ENCODE data around the gene CA6. TPM values are rescaled to one million over a fixed set of nuclear protein-coding genes. Genes with fewer than 3 reads are reported as not detected.
"Not testable (repeated sequence)": the region's sequence is repeated elsewhere in the genome, so short reads cannot be mapped to it uniquely, and the experiment has no call there.

The CA6 gene
- total RNA-seq, 2 donors from 2014 or later = 0.78 to 2.2 TPM

DNA sequence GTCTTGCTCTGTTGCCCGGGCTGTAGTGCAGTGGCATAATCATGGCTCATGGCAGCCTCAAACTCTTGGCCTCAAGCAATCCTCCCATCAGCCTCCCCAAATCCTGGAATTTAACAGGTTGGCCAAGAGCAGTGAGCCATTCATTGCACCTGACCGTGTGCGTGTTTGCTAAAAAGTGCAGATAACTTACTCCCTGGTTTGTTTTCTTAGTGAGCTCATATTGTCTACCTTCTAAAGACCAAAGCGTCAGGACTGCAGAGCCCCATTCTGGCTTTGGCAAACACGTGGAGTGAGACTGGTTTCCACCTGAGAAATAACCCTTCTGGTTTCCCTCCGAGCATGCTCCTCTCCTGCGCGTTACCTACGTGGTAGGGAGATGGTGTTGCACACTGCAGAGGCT, 32.2 kb upstream of the CA6 start:
- ATAC-seq (replicated peaks) = no peak
- H3K36me3 Mint-ChIP-seq (ENCODE audit: low read depth) = no peaks in the 10 kb centered on the region
- H3K4me1 Mint-ChIP-seq = peaks cover 10% of the 10 kb centered on the region
- no peaks in the 10 kb centered on the region for H3K9me3 Mint-ChIP-seq
- peaks cover 5% of the 10 kb centered on the region for H3K27me3 Mint-ChIP-seq
- H3K27ac Mint-ChIP-seq = no peak overlapping the region
- H3K4me3 Mint-ChIP-seq = no peak overlapping the region

DNA sequence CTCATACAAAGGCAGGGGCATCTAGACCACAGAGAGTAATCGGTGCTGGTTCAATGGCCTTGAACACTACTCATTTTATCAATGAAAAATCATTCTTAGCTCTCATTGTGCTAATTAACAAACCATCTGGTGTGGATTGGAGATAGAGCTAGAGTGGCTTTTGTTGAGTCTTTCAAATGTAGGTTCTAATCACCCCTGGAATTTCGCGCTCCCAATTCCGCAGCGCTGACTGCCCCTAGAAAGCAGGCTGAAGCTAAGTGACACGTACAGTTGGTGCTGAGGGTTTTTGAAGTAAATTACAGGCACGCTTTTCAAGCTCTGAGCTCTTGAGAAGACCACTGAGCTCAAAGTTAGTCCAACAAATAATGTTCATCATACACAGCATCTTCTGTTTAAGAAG, 31.2 kb upstream of the CA6 start:
- H3K4me3 Mint-ChIP-seq = no peak overlapping the region
- ATAC-seq (replicated peaks) = no peak
- H3K27ac Mint-ChIP-seq = no peak overlapping the region
- peaks cover 5% of the 10 kb centered on the region for H3K27me3 Mint-ChIP-seq
- no peaks in the 10 kb centered on the region for H3K36me3 Mint-ChIP-seq (ENCODE audit: low read depth)
- no peaks in the 10 kb centered on the region for H3K9me3 Mint-ChIP-seq
- H3K4me1 Mint-ChIP-seq = peaks cover 10% of the 10 kb centered on the region

DNA sequence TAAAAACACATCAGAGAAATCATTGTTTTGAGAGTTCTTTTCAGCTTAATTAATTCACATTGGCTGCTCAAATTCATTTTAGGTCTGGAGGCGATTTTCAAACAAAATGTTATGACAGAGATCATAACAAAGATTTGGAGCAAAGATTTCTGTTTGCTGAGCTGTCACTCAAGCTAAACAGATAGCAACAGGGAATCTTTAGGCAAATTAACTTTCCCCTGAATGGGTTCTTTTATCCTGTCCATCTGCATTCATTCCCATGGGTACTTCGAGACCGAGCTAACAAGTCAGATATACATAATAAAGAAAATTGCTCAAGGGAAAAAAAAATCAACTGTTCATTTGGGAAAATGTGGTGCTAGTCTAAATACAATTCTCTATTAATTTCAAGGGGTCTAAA, 30.2 kb upstream of the CA6 start:
- Mint-ChIP-seq H3K9me3 (no peaks in the 10 kb centered on the region), H3K4me1 (peaks cover 6% of the 10 kb centered on the region), H3K27me3 (peaks cover under 1% of the 10 kb centered on the region), H3K4me3 (no peak overlapping the region), H3K36me3 (ENCODE audit: low read depth) (no peaks in the 10 kb centered on the region), H3K27ac (no peak overlapping the region)
- no peak for ATAC-seq (replicated peaks)

DNA sequence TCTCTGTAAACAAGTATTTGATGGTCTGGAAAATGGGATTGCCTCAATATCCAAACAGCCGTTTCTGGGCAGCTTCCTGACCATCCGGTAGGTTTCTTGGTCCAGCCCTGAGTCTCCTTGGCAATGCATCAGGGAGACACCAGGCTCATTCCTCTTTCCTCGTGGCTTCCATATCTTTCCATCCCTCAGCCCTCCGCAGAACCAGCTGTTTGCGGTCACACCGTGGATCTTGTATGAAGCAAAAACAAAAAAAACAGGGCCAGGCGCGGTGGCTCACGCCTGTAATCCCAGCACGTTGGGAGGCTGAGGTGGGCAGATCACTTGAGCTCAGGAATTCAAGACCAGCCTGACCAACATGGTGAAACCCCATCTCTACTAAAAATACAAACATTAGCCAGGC, 28.1 kb upstream of the CA6 start:
- not testable (repeated sequence) for H3K4me3 Mint-ChIP-seq; H3K27me3 Mint-ChIP-seq; ATAC-seq (replicated peaks); H3K36me3 Mint-ChIP-seq (ENCODE audit: low read depth); H3K9me3 Mint-ChIP-seq
- Mint-ChIP-seq H3K4me1 (peaks cover 19% of the 10 kb centered on the region), H3K27ac (peak overlapping the region; percentile 66)

DNA sequence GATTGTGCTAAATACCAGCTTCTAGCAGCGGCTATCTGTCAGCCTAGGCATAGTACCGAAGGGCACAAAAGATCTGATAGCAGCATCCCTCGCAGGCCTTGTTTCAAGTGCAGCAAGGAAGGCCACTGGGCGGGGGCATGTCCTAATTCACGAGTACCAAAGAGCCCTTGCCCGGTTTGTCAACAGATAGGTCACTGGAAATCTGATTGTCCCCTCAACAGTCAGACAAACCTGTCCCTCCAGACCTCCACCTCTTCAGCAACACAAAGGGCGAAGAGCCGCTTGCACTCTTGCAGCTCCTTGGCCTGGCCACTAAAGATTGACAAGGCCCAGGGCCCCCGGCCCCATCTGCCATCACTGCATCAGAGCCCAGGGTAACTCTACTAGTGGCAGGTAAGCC, 22.7 kb upstream of the CA6 start:
- Mint-ChIP-seq H3K9me3 (peaks cover 4% of the 10 kb centered on the region), H3K27ac (no peak overlapping the region), H3K4me3 (no peak overlapping the region), H3K27me3 (no peaks in the 10 kb centered on the region), H3K4me1 (peaks cover 19% of the 10 kb centered on the region), H3K36me3 (ENCODE audit: low read depth) (no peaks in the 10 kb centered on the region)
- ATAC-seq (replicated peaks) = no peak

DNA sequence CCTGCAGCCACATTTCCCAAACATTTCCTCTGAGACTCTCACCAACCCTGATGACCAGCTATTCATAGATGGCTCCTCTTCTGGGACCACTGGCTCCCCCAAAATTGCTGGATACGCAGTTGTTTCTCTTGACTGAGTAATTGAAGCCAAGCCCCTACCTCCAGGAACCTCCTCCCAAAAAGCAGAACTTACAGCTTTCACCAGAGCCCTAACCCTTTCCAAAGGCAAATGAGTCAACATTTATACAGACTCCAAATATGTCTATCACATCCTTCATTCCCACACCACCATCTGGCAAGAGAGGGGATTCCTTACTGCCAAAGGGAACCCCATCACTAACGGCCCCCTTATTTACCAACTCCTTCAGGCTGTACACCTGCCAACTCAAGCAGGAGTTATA, 20.3 kb upstream of the CA6 start:
- Mint-ChIP-seq H3K27ac (no peak overlapping the region), H3K27me3 (no peaks in the 10 kb centered on the region), H3K9me3 (peaks cover 4% of the 10 kb centered on the region), H3K36me3 (ENCODE audit: low read depth) (no peaks in the 10 kb centered on the region), H3K4me1 (peaks cover 14% of the 10 kb centered on the region), H3K4me3 (no peak overlapping the region)
- ATAC-seq (replicated peaks) = no peak

DNA sequence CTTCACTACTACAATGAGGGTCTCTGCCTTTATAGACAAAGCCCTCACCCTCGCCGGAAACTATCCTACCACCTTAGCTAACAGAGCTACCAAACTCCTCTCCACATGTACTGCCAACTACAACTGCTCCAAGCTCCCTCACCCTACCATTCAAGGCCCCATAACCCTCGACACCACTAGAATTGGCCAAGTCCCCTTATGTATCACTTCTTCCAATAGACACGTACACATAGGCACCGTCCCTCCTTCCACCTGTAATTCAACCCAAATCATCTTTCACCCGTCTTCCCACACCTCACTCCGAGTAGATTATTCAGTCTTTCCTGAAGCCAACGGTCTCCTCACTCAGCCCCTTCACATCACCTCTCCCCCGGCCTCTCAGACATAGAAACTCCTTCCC, 19.7 kb upstream of the CA6 start:
- H3K9me3 Mint-ChIP-seq = peaks cover 4% of the 10 kb centered on the region
- no peak overlapping the region for H3K4me3 Mint-ChIP-seq
- no peaks in the 10 kb centered on the region for H3K27me3 Mint-ChIP-seq
- no peak overlapping the region for H3K27ac Mint-ChIP-seq
- ATAC-seq (replicated peaks) = no peak
- H3K36me3 Mint-ChIP-seq (ENCODE audit: low read depth) = no peaks in the 10 kb centered on the region
- peaks cover 12% of the 10 kb centered on the region for H3K4me1 Mint-ChIP-seq

DNA sequence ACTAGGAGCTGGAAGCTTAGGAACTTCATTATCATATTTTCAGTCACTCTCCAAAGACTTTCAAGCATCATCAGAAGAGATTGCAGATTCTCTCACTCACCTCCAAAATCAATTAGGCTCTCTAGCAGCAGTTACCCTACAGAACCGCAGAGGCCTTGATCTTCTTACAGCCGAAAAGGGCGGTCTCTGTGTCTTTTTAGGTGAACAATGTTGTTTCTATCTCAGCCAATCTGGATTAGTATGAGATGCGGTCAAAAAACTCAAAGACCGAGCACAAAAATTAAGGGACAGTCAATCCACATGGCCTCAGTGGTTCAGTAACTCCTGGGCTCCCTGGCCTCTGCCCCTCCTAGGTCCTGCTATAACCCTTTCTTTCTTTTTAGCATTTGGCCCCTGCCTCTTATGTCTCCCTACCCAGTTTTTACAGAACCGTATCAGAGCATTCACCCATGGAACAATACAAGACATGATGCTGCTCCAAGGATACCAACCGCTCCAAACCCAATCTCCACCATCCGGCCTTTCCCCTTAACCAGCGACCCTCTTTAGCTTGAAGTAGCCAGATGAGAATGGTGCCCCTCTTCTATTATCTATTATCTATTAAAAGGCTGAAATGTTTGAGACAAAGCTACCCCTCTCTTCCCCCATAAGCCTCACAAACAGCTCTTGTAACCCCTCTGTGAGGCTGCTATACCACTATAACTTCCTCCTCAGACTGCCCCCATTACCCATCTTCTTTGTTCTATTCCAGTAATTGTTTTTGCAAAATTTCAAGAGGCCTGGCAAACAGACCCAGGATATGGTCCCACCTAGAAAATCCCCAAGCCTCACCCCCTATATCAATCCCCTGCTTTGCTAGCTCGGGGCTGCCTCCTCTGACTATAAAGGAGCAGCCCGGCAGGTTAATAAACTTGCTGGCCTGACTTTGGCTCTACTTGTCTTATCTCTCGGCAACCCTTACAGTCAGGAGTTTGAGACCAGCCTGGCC, 18.7 kb upstream of the CA6 start:
- no peaks in the 10 kb centered on the region for H3K36me3 Mint-ChIP-seq (ENCODE audit: low read depth)
- H3K9me3 Mint-ChIP-seq = peaks cover 4% of the 10 kb centered on the region
- H3K4me1 Mint-ChIP-seq = peaks cover 2% of the 10 kb centered on the region
- no peaks in the 10 kb centered on the region for H3K27me3 Mint-ChIP-seq
- no peak overlapping the region for H3K4me3 Mint-ChIP-seq
- no peak overlapping the region for H3K27ac Mint-ChIP-seq
- ATAC-seq (replicated peaks) = no peak

DNA sequence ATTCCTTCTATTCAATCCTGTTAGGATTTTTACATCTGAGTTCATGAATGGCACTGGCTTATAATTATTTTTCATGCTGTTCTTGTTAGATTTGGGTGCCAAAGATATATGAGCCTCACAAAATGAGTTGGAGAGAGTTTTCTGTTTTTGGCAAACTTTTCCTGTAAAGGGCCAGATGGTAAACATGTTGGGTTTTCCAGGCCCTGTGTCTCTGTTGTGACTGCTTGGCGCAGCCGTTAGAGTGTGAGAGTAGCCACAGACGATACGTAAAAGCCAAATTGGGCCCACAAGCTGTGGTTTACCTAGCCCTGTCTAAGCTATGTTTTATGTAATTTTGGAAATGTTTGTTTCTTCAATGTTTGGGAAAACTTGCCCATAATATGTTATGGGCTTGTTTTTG, 15.6 kb upstream of the CA6 start:
- H3K27me3 Mint-ChIP-seq = no peaks in the 10 kb centered on the region
- no peak overlapping the region for H3K4me3 Mint-ChIP-seq
- no peaks in the 10 kb centered on the region for H3K36me3 Mint-ChIP-seq (ENCODE audit: low read depth)
- no peak overlapping the region for H3K27ac Mint-ChIP-seq
- H3K4me1 Mint-ChIP-seq = no peaks in the 10 kb centered on the region
- H3K9me3 Mint-ChIP-seq = no peaks in the 10 kb centered on the region
- ATAC-seq (replicated peaks) = no peak

DNA sequence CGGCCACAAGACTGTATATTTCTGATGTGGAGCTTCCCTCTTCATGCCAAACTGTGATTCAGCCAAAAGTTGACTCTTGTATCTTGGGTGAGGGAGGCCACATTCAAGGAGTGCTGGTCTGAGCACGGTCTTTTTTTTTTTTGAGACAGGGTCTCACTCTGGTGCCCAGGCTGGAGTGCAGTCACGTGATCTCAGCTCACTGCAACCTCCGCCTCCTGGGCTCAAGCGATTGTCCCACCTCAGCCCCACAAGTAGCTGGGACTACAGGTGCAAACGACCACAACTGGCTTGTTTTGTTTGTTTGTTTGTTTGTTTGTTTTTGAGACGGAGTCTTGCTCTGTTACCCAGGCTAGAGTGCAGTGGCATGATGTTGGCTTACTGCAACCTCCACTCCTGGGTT, 8.6 kb upstream of the CA6 start:
- ATAC-seq (replicated peaks); H3K27me3 Mint-ChIP-seq; H3K9me3 Mint-ChIP-seq; H3K4me3 Mint-ChIP-seq; H3K27ac Mint-ChIP-seq; H3K36me3 Mint-ChIP-seq (ENCODE audit: low read depth): not testable (repeated sequence)
- peaks cover 32% of the 10 kb centered on the region for H3K4me1 Mint-ChIP-seq

DNA sequence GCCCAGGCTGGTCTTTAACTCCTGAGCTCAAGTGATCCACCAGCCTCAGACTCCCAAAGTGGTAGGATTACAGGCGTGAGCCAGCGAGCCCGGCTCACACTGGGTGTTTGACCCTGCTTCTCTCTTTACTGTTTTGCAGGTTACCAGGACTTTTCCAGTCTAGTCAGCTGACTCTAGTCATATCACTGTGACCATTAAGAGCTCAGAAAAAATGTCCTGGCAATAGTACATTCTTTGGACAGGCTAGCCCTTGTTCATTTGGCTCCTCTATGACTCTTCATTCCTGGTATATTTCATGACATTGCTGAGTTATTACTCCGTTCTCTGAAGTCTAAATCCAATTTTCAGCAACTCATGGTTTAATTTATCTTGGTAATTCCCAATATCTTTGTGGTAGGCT, 8.0 kb upstream of the CA6 start:
- no peaks in the 10 kb centered on the region for H3K36me3 Mint-ChIP-seq (ENCODE audit: low read depth)
- peaks cover 32% of the 10 kb centered on the region for H3K4me1 Mint-ChIP-seq
- no peaks in the 10 kb centered on the region for H3K27me3 Mint-ChIP-seq
- peak overlapping the region; percentile 77 for H3K27ac Mint-ChIP-seq
- ATAC-seq (replicated peaks) = no peak
- H3K9me3 Mint-ChIP-seq = no peaks in the 10 kb centered on the region
- H3K4me3 Mint-ChIP-seq = peak overlapping the region; percentile 13

DNA sequence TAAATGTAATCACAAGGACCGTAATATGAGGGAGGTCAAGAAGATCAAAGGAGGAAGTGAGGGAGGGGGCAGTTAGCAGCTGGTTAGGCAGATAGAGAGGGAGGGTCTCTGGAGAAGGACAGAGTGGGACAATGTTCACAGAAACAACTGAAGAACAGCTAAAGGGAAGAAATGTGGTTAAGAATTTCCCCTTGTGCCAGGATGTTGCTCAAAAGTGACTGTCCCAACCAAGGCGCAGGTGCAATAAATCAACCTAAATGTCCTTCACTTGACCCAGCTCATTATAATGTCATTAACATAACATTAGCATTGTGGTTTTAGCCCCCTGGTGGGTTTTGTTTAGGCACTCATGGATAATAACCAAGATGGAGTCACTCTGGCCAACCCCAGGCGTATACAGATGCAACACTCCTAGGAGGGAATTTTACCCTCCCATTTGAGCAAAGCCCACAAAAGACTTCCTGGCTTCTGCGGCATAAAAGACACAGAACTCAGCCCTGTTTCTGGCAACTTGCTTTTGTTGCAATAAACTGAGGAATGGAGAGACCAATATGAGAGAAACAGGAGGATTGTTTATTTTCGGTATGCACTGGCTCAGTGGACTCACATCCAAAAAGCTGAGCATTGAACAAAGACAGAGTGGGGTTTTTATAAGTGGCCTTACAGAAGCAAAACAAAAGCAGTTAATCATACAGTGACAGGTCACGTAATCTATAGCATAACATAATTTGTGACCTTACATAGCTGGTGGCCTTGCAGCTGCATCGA, 7.3 kb upstream of the CA6 start:
- peaks cover 32% of the 10 kb centered on the region for H3K4me1 Mint-ChIP-seq
- H3K27ac Mint-ChIP-seq = peak overlapping the region; percentile 77
- H3K36me3 Mint-ChIP-seq (ENCODE audit: low read depth) = no peaks in the 10 kb centered on the region
- no peaks in the 10 kb centered on the region for H3K9me3 Mint-ChIP-seq
- H3K27me3 Mint-ChIP-seq = no peaks in the 10 kb centered on the region
- ATAC-seq (replicated peaks) = peak; percentile 53
- H3K4me3 Mint-ChIP-seq = peak overlapping the region; percentile 13

DNA sequence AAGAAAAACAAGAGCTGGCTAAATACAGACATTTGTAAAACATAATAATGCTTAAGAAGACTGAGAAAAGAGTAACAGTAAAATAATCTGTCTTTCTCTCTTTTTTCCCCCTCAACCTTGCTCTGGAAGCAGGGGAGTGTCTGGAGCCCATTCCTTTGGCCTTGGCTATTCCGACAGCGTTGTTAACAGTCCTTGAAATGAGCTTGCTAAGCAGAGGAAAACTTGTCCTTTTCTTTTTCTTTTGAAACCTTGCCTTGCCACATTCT, 6.7 kb upstream of the CA6 start:
- no peaks in the 10 kb centered on the region for H3K9me3 Mint-ChIP-seq
- peak overlapping the region; percentile 13 for H3K4me3 Mint-ChIP-seq
- H3K4me1 Mint-ChIP-seq = peaks cover 32% of the 10 kb centered on the region
- H3K36me3 Mint-ChIP-seq (ENCODE audit: low read depth) = no peaks in the 10 kb centered on the region
- H3K27ac Mint-ChIP-seq = peak overlapping the region; percentile 77
- no peak for ATAC-seq (replicated peaks)
- H3K27me3 Mint-ChIP-seq = no peaks in the 10 kb centered on the region

DNA sequence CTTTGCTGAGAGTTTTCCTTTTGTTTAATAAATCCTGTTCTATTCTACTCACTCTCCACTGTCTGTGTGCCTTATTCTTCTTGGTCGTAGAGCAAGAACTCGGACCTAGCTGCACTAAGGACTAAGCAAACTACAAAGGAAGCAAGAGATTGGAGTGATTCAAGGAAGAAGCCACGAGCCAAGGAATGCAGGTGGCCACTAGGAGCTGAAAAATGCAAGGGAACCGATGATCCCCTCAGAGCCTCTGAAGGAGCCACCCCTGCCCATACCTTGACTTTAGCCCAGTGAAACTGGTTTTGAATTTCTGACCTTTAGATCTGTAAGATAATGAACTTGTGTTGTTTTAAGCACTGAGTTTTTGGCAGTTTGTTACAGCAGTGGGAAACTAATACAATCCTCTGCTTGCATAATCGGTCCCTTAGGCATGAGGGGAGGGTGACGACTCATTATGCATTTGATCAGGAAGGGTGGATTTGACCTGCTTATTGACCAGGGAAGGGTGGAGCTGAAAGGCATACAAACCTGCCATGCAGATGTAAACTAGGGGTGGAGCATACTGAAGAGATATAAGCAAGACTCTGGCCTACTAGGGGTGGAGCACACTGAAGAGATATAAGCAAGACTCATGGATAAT, 6.2 kb upstream of the CA6 start:
- peak overlapping the region; percentile 13 for H3K4me3 Mint-ChIP-seq
- peak; percentile 37 for ATAC-seq (replicated peaks)
- no peaks in the 10 kb centered on the region for H3K9me3 Mint-ChIP-seq
- peak overlapping the region; percentile 8 for H3K27ac Mint-ChIP-seq
- H3K4me1 Mint-ChIP-seq = peaks cover 32% of the 10 kb centered on the region
- no peaks in the 10 kb centered on the region for H3K27me3 Mint-ChIP-seq
- no peaks in the 10 kb centered on the region for H3K36me3 Mint-ChIP-seq (ENCODE audit: low read depth)

DNA sequence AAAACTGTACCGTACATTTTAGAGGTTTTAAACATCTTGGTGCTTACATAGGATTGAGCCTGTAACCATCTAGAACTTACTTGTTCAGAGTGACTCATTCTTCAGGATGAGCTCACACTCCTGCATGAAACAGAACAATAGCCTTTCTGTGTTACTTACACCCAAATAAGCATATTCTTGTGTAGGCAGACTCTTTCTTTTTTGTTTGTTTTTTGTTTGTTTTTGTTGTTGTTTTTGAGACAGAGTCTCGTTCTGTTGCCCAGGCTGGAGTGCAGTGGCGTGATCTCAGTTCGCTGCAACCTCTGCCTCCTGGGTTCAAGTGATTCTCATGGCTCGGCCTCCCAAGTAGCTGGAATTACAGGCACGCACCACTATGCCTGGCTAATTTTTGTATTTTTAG, 3.8 kb upstream of the CA6 start:
- Mint-ChIP-seq H3K4me3 (peak overlapping the region; percentile 41), H3K4me1 (peaks cover 42% of the 10 kb centered on the region)
- peak; percentile 78 for ATAC-seq (replicated peaks)

More for the DNA sequence above, 3.8 kb upstream of the CA6 start:
- H3K9me3 Mint-ChIP-seq = no peaks in the 10 kb centered on the region
- no peaks in the 10 kb centered on the region for H3K36me3 Mint-ChIP-seq (ENCODE audit: low read depth)
- H3K27ac Mint-ChIP-seq = peak overlapping the region; percentile 80
- no peaks in the 10 kb centered on the region for H3K27me3 Mint-ChIP-seq

Data from activated T-helper 17 cell treated with anti-CD3 and anti-CD28 coated beads, Interleukin-2, amount 50 U/mL, for 72 hours (primary cell).